Measurements from ENCODE around the gene SPATA18. TPM values are rescaled to one million over a fixed set of nuclear protein-coding genes. Genes with fewer than 3 reads are reported as not detected.
"Not testable (repeated sequence)": the region's sequence is repeated elsewhere in the genome, so short reads cannot be mapped to it uniquely, and the experiment has no call there.

The SPATA18 gene
- total RNA-seq, 4 donors from 2014 or later = 1.9 to 4.2 (median 2.3) TPM

DNA sequence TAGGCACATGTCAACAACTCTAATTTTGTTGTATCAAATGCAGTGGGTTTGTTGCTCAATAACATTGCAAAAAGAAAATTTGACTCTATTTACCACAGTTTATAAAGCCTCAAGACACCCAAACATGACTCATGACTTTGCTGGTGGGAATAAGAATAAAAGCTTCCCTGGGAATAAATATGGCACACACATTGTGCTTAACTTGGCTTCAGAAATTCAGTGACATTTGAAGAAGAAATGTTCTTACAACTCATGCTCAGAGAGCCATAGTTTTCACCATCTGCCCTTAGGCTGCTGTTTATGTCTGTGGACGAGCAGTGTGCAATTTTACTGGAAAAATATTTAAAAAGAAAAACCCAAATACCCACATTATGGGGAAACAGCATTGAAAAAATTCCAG is 60.9 kb downstream of the SPATA18 start:
- ATAC-seq (ENCODE audit: low FRiP score) = no peak
- TF ChIP-seq, protein P1, sequence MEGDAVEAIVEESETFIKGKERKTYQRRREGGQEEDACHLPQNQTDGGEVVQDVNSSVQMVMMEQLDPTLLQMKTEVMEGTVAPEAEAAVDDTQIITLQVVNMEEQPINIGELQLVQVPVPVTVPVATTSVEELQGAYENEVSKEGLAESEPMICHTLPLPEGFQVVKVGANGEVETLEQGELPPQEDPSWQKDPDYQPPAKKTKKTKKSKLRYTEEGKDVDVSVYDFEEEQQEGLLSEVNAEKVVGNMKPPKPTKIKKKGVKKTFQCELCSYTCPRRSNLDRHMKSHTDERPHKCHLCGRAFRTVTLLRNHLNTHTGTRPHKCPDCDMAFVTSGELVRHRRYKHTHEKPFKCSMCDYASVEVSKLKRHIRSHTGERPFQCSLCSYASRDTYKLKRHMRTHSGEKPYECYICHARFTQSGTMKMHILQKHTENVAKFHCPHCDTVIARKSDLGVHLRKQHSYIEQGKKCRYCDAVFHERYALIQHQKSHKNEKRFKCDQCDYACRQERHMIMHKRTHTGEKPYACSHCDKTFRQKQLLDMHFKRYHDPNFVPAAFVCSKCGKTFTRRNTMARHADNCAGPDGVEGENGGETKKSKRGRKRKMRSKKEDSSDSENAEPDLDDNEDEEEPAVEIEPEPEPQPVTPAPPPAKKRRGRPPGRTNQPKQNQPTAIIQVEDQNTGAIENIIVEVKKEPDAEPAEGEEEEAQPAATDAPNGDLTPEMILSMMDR (IDR thresholded peaks at IDR 0.05) = no peak

DNA sequence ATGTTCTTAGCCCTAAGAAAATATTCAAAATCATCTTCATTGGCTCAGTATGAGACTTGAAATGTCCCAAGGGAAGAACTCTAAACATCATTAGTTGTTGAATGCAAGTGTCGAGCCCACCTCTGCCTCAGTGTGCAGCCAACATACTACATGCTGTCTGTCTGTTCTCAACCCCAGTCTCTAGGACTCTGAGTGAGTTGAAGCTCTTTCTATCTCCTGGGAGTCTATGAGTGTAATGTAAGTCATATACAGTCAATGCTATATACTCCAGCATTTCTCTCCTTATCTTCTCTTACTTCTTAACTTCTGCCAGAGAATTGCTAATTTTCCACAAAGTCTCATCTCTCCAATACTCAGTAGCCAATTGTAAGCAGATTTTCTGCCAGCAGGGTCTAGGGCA is 61.3 kb downstream of the SPATA18 start:
- no peak for DNase-seq (ENCODE audit: low spot score)
- no peak for ATAC-seq (ENCODE audit: low FRiP score)
- TF ChIP-seq, protein P1 (IDR thresholded peaks at IDR 0.05) = no peak

More for the DNA sequence above, 60.9 kb downstream of the SPATA18 start:
- no peak for DNase-seq (ENCODE audit: low spot score)

DNA sequence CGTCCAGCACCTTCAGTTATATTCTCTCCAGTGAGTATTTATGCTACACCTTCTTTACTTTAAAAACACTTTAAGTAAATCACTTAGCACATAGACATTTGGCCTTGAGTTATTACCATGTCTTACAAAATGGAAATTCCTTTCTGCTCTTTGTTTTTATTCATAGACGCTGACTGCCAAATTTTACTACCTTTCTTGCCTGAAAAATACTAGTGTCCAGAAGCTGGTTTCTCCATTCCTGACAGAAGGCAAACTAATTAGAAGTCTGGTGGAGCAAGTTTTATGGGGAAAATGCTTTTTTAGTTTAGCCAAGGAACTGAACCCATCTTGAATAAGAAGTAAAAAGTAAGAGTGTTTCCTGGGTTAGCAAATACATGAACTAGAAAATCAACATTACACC is 65.5 kb downstream of the SPATA18 start:
- TF ChIP-seq, protein P1 (IDR thresholded peaks at IDR 0.05) = no peak
- no peak for ATAC-seq (ENCODE audit: low FRiP score)
- DNase-seq (ENCODE audit: low spot score) = no peak

DNA sequence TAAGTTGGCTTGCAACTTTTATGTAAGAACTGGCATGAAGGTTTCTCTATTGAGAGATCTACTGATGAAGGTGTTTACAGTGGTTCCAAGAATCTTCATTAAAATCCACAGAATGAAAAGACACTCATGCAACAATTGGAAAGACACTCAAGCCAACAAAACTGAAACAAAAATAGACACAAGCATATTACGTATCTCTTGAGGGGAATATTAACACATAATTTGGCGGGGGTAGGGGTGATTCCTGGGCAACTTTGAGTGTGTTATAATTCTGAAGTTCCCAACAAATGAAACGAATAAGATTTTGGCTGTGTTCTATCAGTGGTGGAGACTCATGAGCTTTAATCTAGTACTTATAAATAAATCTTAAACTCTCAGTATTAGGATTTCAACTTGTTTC is 75.1 kb downstream of the SPATA18 start:
- ATAC-seq (ENCODE audit: low FRiP score) (no peak), DNase-seq (ENCODE audit: low spot score) (no peak)
- TF ChIP-seq, protein P1 (IDR thresholded peaks at IDR 0.05) = no peak

DNA sequence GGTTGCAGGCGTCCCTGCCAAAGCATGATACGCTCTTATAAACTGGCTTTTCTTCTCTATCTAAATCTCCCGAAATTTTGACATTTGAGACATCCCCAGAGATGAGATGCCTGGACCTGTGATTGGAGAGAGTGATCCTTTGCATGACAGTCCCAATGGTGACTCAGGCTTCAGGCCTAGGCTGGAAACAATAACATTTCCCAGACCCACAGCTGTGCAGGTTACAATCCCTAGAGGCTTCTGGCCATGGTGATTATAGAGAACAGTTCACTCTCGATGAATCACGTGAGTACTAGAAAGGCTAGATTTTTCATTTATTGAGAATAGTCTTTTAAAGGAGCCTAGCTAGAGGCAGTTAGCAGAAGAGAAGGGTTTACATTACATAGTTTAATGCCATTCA is 75.9 kb downstream of the SPATA18 start:
- DNase-seq (ENCODE audit: low spot score) (no peak), ATAC-seq (ENCODE audit: low FRiP score) (no peak)

DNA sequence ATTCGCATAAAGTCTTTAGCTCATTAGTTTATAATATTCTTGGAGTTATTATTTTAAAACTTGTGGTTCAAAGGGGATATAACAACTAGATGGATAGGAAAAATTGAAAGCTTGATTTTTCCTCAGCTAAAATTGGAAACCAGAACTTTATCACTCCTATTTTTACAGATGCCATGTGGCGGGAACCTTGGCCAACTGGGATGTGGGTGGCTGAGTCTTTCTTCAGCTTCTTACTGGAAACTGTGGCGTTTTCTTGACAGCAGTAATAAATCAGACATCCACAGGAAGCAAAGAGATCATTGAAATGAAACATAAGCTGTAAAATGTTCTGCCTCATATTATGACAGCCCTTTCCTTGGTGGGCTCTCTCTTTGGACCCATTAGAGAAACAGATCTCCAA is 84.1 kb downstream of the SPATA18 start:
- no peak for ATAC-seq (ENCODE audit: low FRiP score)
- TF ChIP-seq, protein P1 (IDR thresholded peaks at IDR 0.05) = no peak
- no peak for DNase-seq (ENCODE audit: low spot score)

More for the DNA sequence above, 75.9 kb downstream of the SPATA18 start:
- TF ChIP-seq, protein P1 (IDR thresholded peaks at IDR 0.05) = no peak

DNA sequence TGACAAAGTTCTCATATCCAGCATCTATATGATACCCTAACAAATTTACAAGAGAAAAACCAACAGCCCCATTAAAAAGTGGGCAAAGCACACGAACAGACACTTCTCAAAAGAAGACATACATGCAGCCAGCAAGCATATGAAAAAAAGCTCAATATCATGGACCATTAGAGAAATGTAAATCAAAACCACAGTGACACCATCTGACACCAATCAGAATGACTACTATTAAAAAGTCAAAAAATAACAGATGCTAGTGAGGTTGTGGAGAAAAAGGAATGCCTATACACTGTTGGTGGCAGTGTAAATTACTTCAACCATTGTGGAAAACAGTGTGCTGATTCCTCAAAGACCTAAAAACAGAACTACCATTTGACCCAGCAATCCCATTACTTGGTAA is 86.0 kb downstream of the SPATA18 start:
- ATAC-seq (ENCODE audit: low FRiP score); DNase-seq (ENCODE audit: low spot score): not testable (repeated sequence)

DNA sequence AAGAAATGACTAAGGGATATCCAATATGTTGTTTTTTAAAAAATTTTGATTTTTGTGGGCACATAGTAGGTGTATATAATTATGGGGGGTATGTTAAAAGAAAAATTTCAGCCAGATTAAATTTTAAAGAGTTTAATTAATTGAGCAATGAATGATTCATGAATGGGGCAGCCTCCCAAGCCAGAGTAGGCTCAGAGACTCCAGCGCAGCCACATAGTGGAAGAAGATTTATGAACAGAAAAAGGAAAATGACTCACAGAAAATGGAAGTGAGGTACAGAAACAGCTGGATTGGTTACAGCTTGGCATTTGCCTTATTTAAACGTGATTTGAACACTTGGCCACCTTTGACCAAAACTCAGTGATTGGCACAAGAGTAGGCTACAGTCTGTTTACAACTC is 91.7 kb downstream of the SPATA18 start:
- TF ChIP-seq, protein P1 (IDR thresholded peaks at IDR 0.05) = no peak
- no peak for DNase-seq (ENCODE audit: low spot score)
- ATAC-seq (ENCODE audit: low FRiP score) = no peak
